ENCODE data around the gene PAGR1. TPM values are rescaled to one million over a fixed set of nuclear protein-coding genes. Genes with fewer than 3 reads are reported as not detected.

Gene PAGR1
- total and polyA plus RNA-seq, 2 of the 8 experiments (the other 6 are each of a cell fraction or from before 2014, with no cell fraction given): 35.4 to 56.4 TPM

GRCh38 chr16:29818082-29818481, 2.1 kb downstream of the PAGR1 start:
- Histone ChIP-seq H3K18ac (ENCODE audit: extremely low read depth, low read length) (no peak overlapping the region), H4K5ac (ENCODE audit: insufficient read length, low read depth, low read length) (no peak overlapping the region), H3K4ac (replicated peaks; ENCODE audit: insufficient read length, low read depth, low read length) (no peak overlapping the region), H3K4me1 (replicated peaks in 1 of 4; ENCODE audit: control insufficient read depth in 3 of 4, insufficient read depth in 4 of 4, low read length in 3 of 4) (peaks cover 0 to 26% (median 18%) of the 10 kb centered on the region in 4 experiments; a peak in 6 of 7 replicates), H2AK5ac (ENCODE audit: low read depth, low read length) (no peak overlapping the region), H3K9ac (replicated peaks in 1 of 4; ENCODE audit: extremely low read depth in 1 of 4, low read depth in 3 of 4, low read length in 3 of 4) (no peak overlapping the region; a peak in 2 of 7 replicates), H3K27me3 (replicated peaks in 1 of 4; ENCODE audit: control insufficient read depth in 3 of 4, extremely low read depth in 1 of 4, insufficient read depth in 3 of 4, low read length in 3 of 4) (no peaks in the 10 kb centered on the region), H3K23me2 (ENCODE audit: low read depth, low read length) (peaks cover 16% of the 10 kb centered on the region), H2BK12ac (ENCODE audit: low read depth, low read length) (no peak overlapping the region), H3K79me1 (ENCODE audit: low read depth, low read length) (peaks cover 5% of the 10 kb centered on the region), H3K56ac (replicated peaks; ENCODE audit: insufficient read length, low read depth, low read length) (no peak overlapping the region), H3K9me3 (ENCODE audit: insufficient read depth in 2 of 2, low read depth in 1 of 2, low read length in 1 of 2) (no peaks in the 10 kb centered on the region), H3K79me2 (ENCODE audit: control insufficient read depth in 1 of 2, insufficient read depth in 2 of 2, low read length in 2 of 2) (peaks cover 0 to 21% of the 10 kb centered on the region in 2 experiments; a peak in 1 of 4 replicates), H2BK15ac (ENCODE audit: low read length) (no peak overlapping the region), H4K8ac (ENCODE audit: extremely low read depth, insufficient read depth, low read length) (no peak overlapping the region), H3K27ac (ENCODE audit: low read depth, low read length) (no peak overlapping the region), H2AFZ (ENCODE audit: low read length) (no peak overlapping the region), H3K14ac (ENCODE audit: insufficient read length) (no peak overlapping the region), H4K91ac (replicated peaks; ENCODE audit: insufficient read length, low read length) (no peak overlapping the region), H2BK120ac (replicated peaks; ENCODE audit: low read depth, low read length) (no peak overlapping the region), H3K23ac (ENCODE audit: insufficient read length) (no peak overlapping the region), H2BK5ac (ENCODE audit: low read depth, low read length) (no peak overlapping the region), H3K36me3 (ENCODE audit: control insufficient read depth in 2 of 4, insufficient read depth in 4 of 4, low read length in 3 of 4) (peaks cover 12 to 23% (median 18%) of the 10 kb centered on the region in 4 experiments), H2BK20ac (ENCODE audit: low read length) (no peak overlapping the region), H3K4me2 (ENCODE audit: insufficient read depth in 1 of 2, low read depth in 2 of 2, low read length in 2 of 2) (no peak overlapping the region; a peak in 1 of 4 replicates), H4K20me1 (replicated peaks in 1 of 2; ENCODE audit: control insufficient read depth in 1 of 2, insufficient read depth in 2 of 2, low read length in 2 of 2) (peaks cover 2 to 4% of the 10 kb centered on the region in 2 experiments), H3K4me3 (ENCODE audit: extremely low read depth in 1 of 4, insufficient read depth in 2 of 4, low read depth in 3 of 4, low read length in 4 of 4) (no peak overlapping the region)
- DNase-seq (ENCODE audit: low read depth in 1 of 2, low spot score in 2 of 2): no peak
- ChIA-PET CTCF (ENCODE audit: partially characterized antibody) (interaction anchor here (0.6 to 17.5 kb wide), 14 partner anchors 8 to 213 kb away, joined by 3 to 212 read pairs (median 4); partner anchors contain the start of genes C16orf92, KIF22, MAZ and SEZ6L2), POLR2A (ENCODE audit: partially characterized antibody) (interaction anchor here (1.1 to 16.6 kb wide), 5 partner anchors 9 to 193 kb away, joined by 4 to 167 read pairs (median 22); partner anchors contain the start of genes CDIPT, DOC2A and MAZ)
- 87% methylated on average over 4 of the region's 4 CpGs; no CpG with 5 or more reads in 1 of the 2 experiments for WGBS, 2 experiments (ENCODE audit: extremely low coverage in 1 of 2, insufficient coverage in 1 of 2, insufficient read length in 1 of 2, insufficient replicate concordance in 2 of 2, low coverage in 1 of 2, low lambda C conversion rate in 2 of 2, missing lambda C conversion rate in 1 of 2)
- no peak for FAIRE-seq
- TF ChIP-seq, protein P1, sequence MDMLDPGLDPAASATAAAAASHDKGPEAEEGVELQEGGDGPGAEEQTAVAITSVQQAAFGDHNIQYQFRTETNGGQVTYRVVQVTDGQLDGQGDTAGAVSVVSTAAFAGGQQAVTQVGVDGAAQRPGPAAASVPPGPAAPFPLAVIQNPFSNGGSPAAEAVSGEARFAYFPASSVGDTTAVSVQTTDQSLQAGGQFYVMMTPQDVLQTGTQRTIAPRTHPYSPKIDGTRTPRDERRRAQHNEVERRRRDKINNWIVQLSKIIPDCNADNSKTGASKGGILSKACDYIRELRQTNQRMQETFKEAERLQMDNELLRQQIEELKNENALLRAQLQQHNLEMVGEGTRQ (IDR thresholded peaks at IDR 0.05; ENCODE audit: low read length): no peak
- TF ChIP-seq, protein P2, sequence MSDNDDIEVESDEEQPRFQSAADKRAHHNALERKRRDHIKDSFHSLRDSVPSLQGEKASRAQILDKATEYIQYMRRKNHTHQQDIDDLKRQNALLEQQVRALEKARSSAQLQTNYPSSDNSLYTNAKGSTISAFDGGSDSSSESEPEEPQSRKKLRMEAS (IDR thresholded peaks at IDR 0.05): no peak
- TF ChIP-seq POU5F1 (IDR thresholded peaks at IDR 0.05; ENCODE audit: low read depth, low read length) (no peak), CHD1 (IDR thresholded peaks at IDR 0.05; ENCODE audit: low read depth, low read length) (no peak), SUZ12 (IDR thresholded peaks at IDR 0.05; ENCODE audit: low read length) (no peak), EGR1 (IDR thresholded peaks at IDR 0.05; ENCODE audit: borderline replicate concordance, low read depth, low read length) (no peak), TAF1 (IDR thresholded peaks at IDR 0.05; ENCODE audit: low read depth, low read length) (no peak), BCL11A (IDR thresholded peaks at IDR 0.05; ENCODE audit: low read depth in 2 of 2, low read length in 2 of 2) (no peak), SIN3A (conservative IDR thresholded peaks at IDR 0.05 in 1 of 2, IDR thresholded peaks at IDR 0.05 in 1 of 2; ENCODE audit: low read depth in 1 of 2, low read length in 2 of 2) (no peak), CBX8 (IDR thresholded peaks at IDR 0.05; ENCODE audit: borderline replicate concordance, low read depth, low read length) (no peak), CEBPB (IDR thresholded peaks at IDR 0.05; ENCODE audit: low read depth, low read length) (no peak)
